PC-3 (cell line): ENCODE measurements around the gene IFT20. TPM values are rescaled to one million over a fixed set of nuclear protein-coding genes. Genes with fewer than 3 reads are reported as not detected.
A peak's percentile ranks its signal among the peaks of the same experiment; 100 is the strongest.

Source experiments
- ATAC-seq: fragments of 200-7000 bp; cut with Tn5 transposase; 2 replicates; pipeline ENCODE4 v1.9.1; 2020; ENCODE audit warnings: mild to moderate bottlenecking, moderate library complexity
- Bru-seq: library from RNA; stranded (reverse); fragments of 400-500 nt; gene quantifications from one replicate; lab custom pipeline; 2021; lab: Mats Ljungman, UMichigan
- BruChase-seq, 2 experiments: library from RNA; stranded (reverse); fragments of 400-500 nt; gene quantifications; one replicate each; lab custom pipeline; 2021; lab: Mats Ljungman, UMichigan
- BruUV-seq: library from RNA; stranded (reverse); fragments of 400-500 nt; replicated peaks from 2 replicates; lab custom pipeline; 2021; lab: Mats Ljungman, UMichigan
- CTCF ChIA-PET: fragments of 300-600 bp; sonication (Branson Sonifier 250); formaldehyde crosslinking; loops from one replicate; lab custom pipeline; 2022; ENCODE audit warnings: antibody characterized with exemption; lab: Charles Lee
- POLR2A ChIA-PET: fragments of 300-600 bp; sonication (Branson Sonifier 250); formaldehyde crosslinking; loops from one replicate; lab custom pipeline; 2022; ENCODE audit warnings: antibody characterized with exemption; ENCODE audit not compliant: unreplicated experiment; lab: Charles Lee
- DNase-seq: peaks from one replicate; pipeline ENCODE4 v3.0.0-alpha.2; 2015
- H2AFZ ChIP-seq: fragments of 300-600 bp; sonication (generic); 2 replicates; pipeline ENCODE4 v1.6.0; 2016; ENCODE audit warnings: antibody characterized with exemption, low read length
- H3F3A ChIP-seq: fragments of 300-600 bp; sonication (generic); one replicate; pipeline ENCODE4 v1.6.0; 2017; ENCODE audit warnings: antibody characterized with exemption, low read length, control low read depth, mild to moderate bottlenecking; ENCODE audit not compliant: unreplicated experiment
- H3K27ac ChIP-seq: fragments of 300-600 bp; sonication (generic); 2 replicates; pipeline ENCODE4 v1.5.1; 2016; ENCODE audit warnings: mild to moderate bottlenecking, low read length
- H3K27me3 ChIP-seq: fragments of 300-600 bp; sonication (generic); 2 replicates; pipeline ENCODE4 v1.6.1; 2016; ENCODE audit warnings: low read length, mixed read lengths
- H3K36me3 ChIP-seq: fragments of 300-600 bp; sonication (generic); 2 replicates; pipeline ENCODE4 v1.6.1; 2016; ENCODE audit warnings: low read depth, mixed run types, low read length, mixed read lengths
- H3K4me1 ChIP-seq: fragments of 300-600 bp; sonication (generic); 2 replicates; pipeline ENCODE4 v1.5.1; 2016; ENCODE audit warnings: low read length; ENCODE audit not compliant: insufficient read depth
- H3K4me2 ChIP-seq: fragments of 300-600 bp; sonication (generic); 2 replicates; pipeline ENCODE4 v1.6.0; 2016; ENCODE audit warnings: low read length
- H3K4me3 ChIP-seq: fragments of 300-600 bp; sonication (generic); 2 replicates; pipeline ENCODE4 v1.5.1; 2016; ENCODE audit warnings: mild to moderate bottlenecking, low read length, mixed read lengths
- H3K79me2 ChIP-seq: fragments of 300-600 bp; sonication (generic); 2 replicates; pipeline ENCODE4 v1.6.1; 2017; ENCODE audit warnings: low read length, mixed read lengths
- H3K9ac ChIP-seq: fragments of 300-600 bp; sonication (generic); 2 replicates; pipeline ENCODE4 v1.6.0; 2016; ENCODE audit warnings: mild to moderate bottlenecking, low read length
- H3K9me2 ChIP-seq: fragments of 300-600 bp; sonication (generic); replicated peaks from 2 replicates; pipeline ENCODE4 v1.6.1; 2016; ENCODE audit warnings: mixed run types, low read length, mixed read lengths
- H3K9me3 ChIP-seq: fragments of 300-600 bp; sonication (generic); 2 replicates; pipeline ENCODE4 v1.6.1; 2016; ENCODE audit warnings: low read length, mixed read lengths
- H4K20me1 ChIP-seq: fragments of 300-600 bp; sonication (generic); 2 replicates; pipeline ENCODE4 v1.6.1; 2016; ENCODE audit warnings: low read length, mixed read lengths
- EZH2 ChIP-seq: fragments of 300-600 bp; sonication (generic); IDR thresholded peaks from one replicate; pipeline ENCODE4 v1.6.1; 2017; ENCODE audit warnings: antibody characterized with exemption, mild to moderate bottlenecking, low read length; ENCODE audit not compliant: unreplicated experiment
- EZH2phosphoT487 ChIP-seq: fragments of 300-600 bp; sonication (generic); IDR thresholded peaks from 2 replicates; pipeline ENCODE4 v1.6.1; 2018; ENCODE audit warnings: mild to moderate bottlenecking, antibody characterized with exemption, low read length, borderline replicate concordance
- intact Hi-C: fragments of 100-400 bp; cut with micrococcal nuclease; formaldehyde crosslinking; loops from 2 replicates; pipeline ENCODE4 v1.9.0; 2023
- long read RNA-seq: library from polyadenylated mRNA; unstranded; transcript quantifications from one replicate; pipeline ENCODE4 v2.0.0, GENCODE V29; 2021; ENCODE audit not compliant: unreplicated experiment
- total RNA-seq: library from RNA; depleted of rRNA; stranded (reverse); fragments of >200 nt; gene quantifications from 2 replicates; pipeline ENCODE4 v1.2.3, GENCODE V29; 2014; rRNA removed
- TF ChIP-seq, protein P1 (sequence below): fragments of 300-600 bp; sonication (generic); conservative IDR thresholded peaks from 2 replicates; pipeline ENCODE4 v1.5.1; 2017; ENCODE audit warnings: antibody characterized with exemption, low read depth, mild to moderate bottlenecking, low read length

Gene IFT20, protein sequence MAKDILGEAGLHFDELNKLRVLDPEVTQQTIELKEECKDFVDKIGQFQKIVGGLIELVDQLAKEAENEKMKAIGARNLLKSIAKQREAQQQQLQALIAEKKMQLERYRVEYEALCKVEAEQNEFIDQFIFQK
- 12.9 and 23.1 TPM in 2 replicates for total RNA-seq
- Bru-seq, nascent RNA, result percentile 61 among the genes with signal in this experiment
- BruChase-seq, experiment 1, labeled RNA remaining after a 6-hour chase, result percentile 70 among the genes with signal in this experiment
- percentile 76 among the genes with signal in this experiment for BruChase-seq, experiment 2, labeled RNA remaining after a 2-hour chase
- long read RNA-seq, transcript IFT20-214 (6 exons, 1,071 nt), result minor isoform, 15 of 79 reads
- long read RNA-seq, transcript IFT20-213 (1 exons, 1,485 nt), result major isoform, 33 of 79 reads
- long read RNA-seq, transcript IFT20-203 (5 exons, 825 nt), result minor isoform, 13 of 79 reads
- long read RNA-seq, transcript IFT20-208 (5 exons, 831 nt), result minor isoform, 7 of 79 reads
- long read RNA-seq, partial matches to known transcripts, result 4 of 79 reads
- long read RNA-seq, other reads (novel, unspliced or antisense), result 0 of 79 reads

GRCh38 chr17:28335201-28335958, at the start of gene IFT20, which contains the start of gene TNFAIP1:
TSS of gene IFT20 (minus strand) at chr17:28335472. CDS start at chr17:28331985, 3,487 bp downstream.
TSS of gene TNFAIP1 (plus strand) at chr17:28335761. CDS start at chr17:28339522, 3,761 bp downstream.
- Histone ChIP-seq H3K36me3 (no peaks in the 10 kb centered on the region), H3K79me2 (peaks cover 60% of the 10 kb centered on the region), H2AFZ (peak within 1 kb of the TSS; percentile 92), H3K4me3 (peak within 1 kb of the TSS; percentile 97), H3K27ac (peak within 1 kb of the TSS; percentile 78), H4K20me1 (0 out of 2 replicates have a peak, but pooled peaks cover 6% of the 10 kb centered on the region), H3F3A (no peaks in the 10 kb centered on the region), H3K4me1 (peaks cover 25% of the 10 kb centered on the region), H3K9me3 (no peaks in the 10 kb centered on the region), H3K4me2 (peak within 1 kb of the TSS; percentile 98), H3K9ac (peak within 1 kb of the TSS; percentile 91), H3K27me3 (no peaks in the 10 kb centered on the region), H3K9me2 (no peaks in the 10 kb centered on the region)
- intact Hi-C loops, result loop anchor here (1.0 kb wide), 1 partner anchor 22 kb away; the partner anchor contains the start of gene POLDIP2
- ChIA-PET CTCF (interaction anchor here (0.6 to 1.4 kb wide), 3 partner anchors 12 to 86 kb away, joined by 3 to 6 read pairs (median 5); partner anchors contain the start of gene POLDIP2), POLR2A (interaction anchor here (0.6 to 2.3 kb wide), 6 partner anchors 12 to 1577 kb away, joined by 3 to 14 read pairs (median 3); partner anchors contain the start of gene POLDIP2)
- no TSS peak for BruUV-seq
- peak; percentile 95 for ATAC-seq
- TF ChIP-seq EZH2, result no peak
- no peak for TF ChIP-seq EZH2phosphoT487
- TF ChIP-seq, protein P1, sequence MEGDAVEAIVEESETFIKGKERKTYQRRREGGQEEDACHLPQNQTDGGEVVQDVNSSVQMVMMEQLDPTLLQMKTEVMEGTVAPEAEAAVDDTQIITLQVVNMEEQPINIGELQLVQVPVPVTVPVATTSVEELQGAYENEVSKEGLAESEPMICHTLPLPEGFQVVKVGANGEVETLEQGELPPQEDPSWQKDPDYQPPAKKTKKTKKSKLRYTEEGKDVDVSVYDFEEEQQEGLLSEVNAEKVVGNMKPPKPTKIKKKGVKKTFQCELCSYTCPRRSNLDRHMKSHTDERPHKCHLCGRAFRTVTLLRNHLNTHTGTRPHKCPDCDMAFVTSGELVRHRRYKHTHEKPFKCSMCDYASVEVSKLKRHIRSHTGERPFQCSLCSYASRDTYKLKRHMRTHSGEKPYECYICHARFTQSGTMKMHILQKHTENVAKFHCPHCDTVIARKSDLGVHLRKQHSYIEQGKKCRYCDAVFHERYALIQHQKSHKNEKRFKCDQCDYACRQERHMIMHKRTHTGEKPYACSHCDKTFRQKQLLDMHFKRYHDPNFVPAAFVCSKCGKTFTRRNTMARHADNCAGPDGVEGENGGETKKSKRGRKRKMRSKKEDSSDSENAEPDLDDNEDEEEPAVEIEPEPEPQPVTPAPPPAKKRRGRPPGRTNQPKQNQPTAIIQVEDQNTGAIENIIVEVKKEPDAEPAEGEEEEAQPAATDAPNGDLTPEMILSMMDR, result no peak
- peak; percentile 97 for DNase-seq

DNA sequence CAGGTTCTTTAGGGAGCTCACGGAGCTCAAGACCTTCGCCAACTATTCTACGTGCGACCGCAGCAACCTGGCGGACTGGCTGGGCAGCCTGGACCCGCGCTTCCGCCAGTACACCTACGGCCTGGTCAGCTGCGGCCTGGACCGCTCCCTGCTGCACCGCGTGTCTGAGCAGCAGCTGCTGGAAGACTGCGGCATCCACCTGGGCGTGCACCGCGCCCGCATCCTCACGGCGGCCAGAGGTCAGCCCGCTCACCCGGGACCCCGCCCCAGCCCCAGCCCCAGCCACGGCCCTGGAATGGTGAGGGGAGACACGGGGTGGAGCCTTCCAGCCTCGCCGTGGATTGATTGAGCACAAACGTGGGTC, 49.7 kb upstream of the IFT20 start:
- ATAC-seq, result peak; percentile 61
- H3K4me1 ChIP-seq, result peaks cover 16% of the 10 kb centered on the region
- peak overlapping the region; percentile 35 for H3K27ac ChIP-seq
- peaks cover 7% of the 10 kb centered on the region; the same call in 1 of the 2 replicates for H3K79me2 ChIP-seq
- H3K4me2 ChIP-seq, result peak overlapping the region; percentile 98
- H3K4me3 ChIP-seq, result peak overlapping the region; percentile 81
- H3K36me3 ChIP-seq, result no peaks in the 10 kb centered on the region; the same call in 1 of the 2 replicates
- H2AFZ ChIP-seq, result peak overlapping the region; percentile 90
- H4K20me1 ChIP-seq, result no peaks in the 10 kb centered on the region
- no peaks in the 10 kb centered on the region for H3K27me3 ChIP-seq
- POLR2A ChIA-PET, result interaction anchor here (0.6 to 1.3 kb wide), 3 partner anchors 10 to 50 kb away, joined by 3 to 8 read pairs (median 3); partner anchors contain the start of genes IFT20, POLDIP2 and TNFAIP1
- no peaks in the 10 kb centered on the region for H3K9me2 ChIP-seq
- BruUV-seq, result no TSS peak
- intact Hi-C loops, result no loop called here
- H3K9me3 ChIP-seq, result no peaks in the 10 kb centered on the region
- H3K9ac ChIP-seq, result peak overlapping the region; percentile 61
- H3F3A ChIP-seq, result no peaks in the 10 kb centered on the region
- CTCF ChIA-PET, result no interaction called here
- DNase-seq, result peak; percentile 34
- TF ChIP-seq EZH2, result no peak
- TF ChIP-seq, protein P1, result no peak
- no peak for TF ChIP-seq EZH2phosphoT487
